Small intestine (tissue), 7 donors: ENCODE data around the gene SLC6A8. TPM values are rescaled to one million over a fixed set of nuclear protein-coding genes. Genes with fewer than 3 reads are reported as not detected.
"Not testable (repeated sequence)": the region's sequence is repeated elsewhere in the genome, so short reads cannot be mapped to it uniquely, and the experiment has no call there.

Experiments
- DNase-seq, 2 donors: peaks; one replicate each; pipeline versions ENCODE4 v3.0.0 to v3.0.0-alpha.2; 2013
- FAIRE-seq: peaks from 2 replicates; lab custom pipeline; 2012; peaks lifted over from hg19 to GRCh38; lab: Jason Lieb, UNC
- H3K27ac ChIP-seq, 3 donors: one replicate each; pipeline ENCODE4 v1.5.1; 2013; ENCODE audit warnings: low read length in 2 of 3, mild to moderate bottlenecking in 2 of 3, control low read depth in 1 of 3, inconsistent platforms in 1 of 3, low read depth in 1 of 3, moderate library complexity in 1 of 3
- H3K27me3 ChIP-seq, 3 donors: one replicate each; pipeline ENCODE4 v1.6.1; 2013; ENCODE audit warnings: low read length in 3 of 3, inconsistent platforms in 1 of 3; ENCODE audit not compliant: control insufficient read depth in 3 of 3, insufficient read depth in 3 of 3
- H3K36me3 ChIP-seq, 3 donors: one replicate each; pipeline ENCODE4 v1.6.1; 2013; ENCODE audit warnings: low read length in 3 of 3, inconsistent platforms in 1 of 3, low read depth in 1 of 3, mild to moderate bottlenecking in 1 of 3, moderate library complexity in 1 of 3; ENCODE audit not compliant: control insufficient read depth in 3 of 3, insufficient read depth in 2 of 3
- H3K4me1 ChIP-seq, 3 donors: one replicate each; pipeline ENCODE4 v1.6.1; 2013; ENCODE audit warnings: low read length in 2 of 3, inconsistent platforms in 1 of 3, low read depth in 1 of 3, mild to moderate bottlenecking in 1 of 3, moderate library complexity in 1 of 3; ENCODE audit not compliant: control insufficient read depth in 3 of 3, insufficient read depth in 2 of 3
- H3K4me3 ChIP-seq, 3 donors: one replicate each; pipeline ENCODE4 v1.5.1; 2013; ENCODE audit warnings: low read length in 3 of 3, control low read depth in 1 of 3, inconsistent platforms in 1 of 3, low read depth in 1 of 3, mild to moderate bottlenecking in 1 of 3, moderate library complexity in 1 of 3
- H3K9me3 ChIP-seq, 2 donors: one replicate each; pipeline ENCODE4 v1.6.1; 2013; ENCODE audit warnings: low read depth in 1 of 2, low read length in 1 of 2; ENCODE audit not compliant: control insufficient read depth in 2 of 2, insufficient read depth in 1 of 2
- WGBS, 3 donors: extraction: QIAGEN DNeasy Blood & Tissue Kit; methylation state at CpG; one replicate each; pipeline ENCODE4 v1.1.7; 2013; 5-methylcytosine and 5-hydroxymethylcytosine counted together
- polyA plus RNA-seq, 4 donors: library from polyadenylated mRNA; stranded (reverse) in 3 of 4; unstranded in 1 of 4; fragments of 200-250 nt in 3 of 4; fragments of 120-200 nt in 1 of 4; gene quantifications; one replicate each; pipeline versions ENCODE4 v1.2.1 to v1.2.3, GENCODE V29; 2013
- donor health status: healthy with polysubstance abuse.
- donor health status: control.
- donor health status: control.
- donor health status: Bipolar disorder and iron deficiency.
- donor health status: healthy.

The SLC6A8 gene
- polyA plus RNA-seq, 4 donors = 34.0 to 140 (median 59.2) TPM

DNA sequence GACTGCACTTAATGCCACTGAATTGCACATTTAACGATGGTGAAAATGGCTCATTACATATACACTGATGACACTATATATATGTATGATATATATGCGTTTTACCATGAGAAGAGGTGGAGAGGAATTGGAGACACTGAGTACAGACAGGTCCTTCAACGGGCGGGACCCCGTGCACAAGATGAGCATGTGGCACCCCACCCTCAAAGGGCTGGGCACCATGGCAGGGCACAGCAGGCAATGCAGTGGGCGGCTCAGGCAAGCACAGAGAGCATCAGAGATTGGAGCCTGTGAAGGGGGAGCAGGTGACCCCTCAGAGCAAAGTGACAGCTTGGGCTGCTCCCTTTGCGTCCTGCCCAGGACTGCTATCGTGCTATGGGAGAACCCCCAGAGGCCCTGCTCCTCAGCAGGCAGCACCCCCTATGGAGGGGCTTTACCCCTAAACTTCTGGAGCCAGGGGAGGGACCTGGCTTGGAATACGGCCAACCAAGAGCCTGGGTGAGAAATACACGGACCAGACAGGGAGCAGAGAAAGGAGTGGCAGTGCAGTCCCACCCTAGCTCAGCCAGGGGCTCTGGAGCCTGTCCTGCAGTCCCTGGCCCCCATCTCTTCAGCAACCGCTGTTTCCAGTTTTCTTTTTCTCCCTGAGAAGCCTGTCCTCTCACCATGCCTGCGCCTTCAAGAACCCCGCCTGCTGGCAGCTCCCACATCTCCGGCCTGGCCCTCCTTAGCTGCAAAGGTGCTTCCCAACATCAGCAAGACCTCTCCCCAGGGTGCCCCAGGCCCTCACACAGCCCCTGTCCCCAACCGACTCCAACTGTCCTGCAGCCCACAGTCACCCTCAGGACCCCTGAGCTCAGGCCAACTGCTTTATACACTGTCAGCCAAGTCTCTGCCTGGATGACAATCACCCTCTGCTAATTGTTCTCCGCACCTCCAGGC is 10.5 kb downstream of the SLC6A8 start:
- H3K9me3 ChIP-seq = no peaks in the 10 kb centered on the region
- WGBS, 3 donors = 81 to 89% (median 85%) methylated on average over 12 to 14 of the region's 16 CpGs
- H3K4me1 ChIP-seq = peaks cover 0 to 35% (median 0%) of the 10 kb centered on the region in 3 donors
- no peaks in the 10 kb centered on the region for H3K27me3 ChIP-seq
- DNase-seq (no peak), FAIRE-seq (no peak)
- H3K4me3 ChIP-seq = no peak overlapping the region
- H3K27ac ChIP-seq = peak overlapping the region; percentile 69 to 94 (median 77)
- H3K36me3 ChIP-seq = peaks cover 0 to 90% (median 0%) of the 10 kb centered on the region in 3 donors

DNA sequence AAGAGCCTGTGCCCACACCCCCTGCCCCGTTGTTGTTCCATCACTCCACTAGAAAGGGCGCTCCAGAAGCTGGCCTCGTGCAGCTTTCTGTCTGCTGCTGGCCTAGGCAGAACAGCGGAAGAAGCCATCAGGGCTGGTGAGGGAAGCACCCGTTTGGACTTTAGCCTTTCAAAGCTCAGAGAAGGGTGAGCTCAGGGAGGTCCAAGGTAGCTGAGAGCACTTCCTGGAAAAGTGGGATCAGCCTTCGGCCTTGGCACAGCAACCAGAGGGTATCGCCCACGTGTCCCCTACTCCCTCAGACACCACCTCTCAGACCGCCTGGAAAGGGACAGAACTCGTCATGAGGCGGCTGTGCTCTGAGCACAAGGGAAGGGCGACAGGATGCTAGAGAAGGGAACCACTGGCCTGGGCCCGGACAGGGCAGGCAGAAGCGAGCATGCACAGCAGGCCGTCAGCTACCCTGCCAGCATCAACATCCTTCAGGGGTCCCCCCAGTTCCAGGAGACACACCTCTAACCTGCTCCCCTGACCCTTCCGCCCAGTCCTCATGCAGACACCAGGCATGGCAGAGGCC is 11.6 kb downstream of the SLC6A8 start:
- not testable (repeated sequence) for H3K27me3 ChIP-seq, H3K4me3 ChIP-seq, H3K9me3 ChIP-seq
- H3K36me3 ChIP-seq = peaks cover 0 to 90% (median 6%) of the 10 kb centered on the region in 3 donors
- WGBS, 3 donors = 29 to 63% (median 62%) methylated on average over 8 to 16 of the region's 16 CpGs
- FAIRE-seq = peak; percentile 55
- H3K4me1 ChIP-seq = peaks cover 0 to 39% (median 0%) of the 10 kb centered on the region in 3 donors
- peak overlapping the region; percentile 80 to 94 (median 93) for H3K27ac ChIP-seq
- DNase-seq = peak; percentile 85 to 94

DNA sequence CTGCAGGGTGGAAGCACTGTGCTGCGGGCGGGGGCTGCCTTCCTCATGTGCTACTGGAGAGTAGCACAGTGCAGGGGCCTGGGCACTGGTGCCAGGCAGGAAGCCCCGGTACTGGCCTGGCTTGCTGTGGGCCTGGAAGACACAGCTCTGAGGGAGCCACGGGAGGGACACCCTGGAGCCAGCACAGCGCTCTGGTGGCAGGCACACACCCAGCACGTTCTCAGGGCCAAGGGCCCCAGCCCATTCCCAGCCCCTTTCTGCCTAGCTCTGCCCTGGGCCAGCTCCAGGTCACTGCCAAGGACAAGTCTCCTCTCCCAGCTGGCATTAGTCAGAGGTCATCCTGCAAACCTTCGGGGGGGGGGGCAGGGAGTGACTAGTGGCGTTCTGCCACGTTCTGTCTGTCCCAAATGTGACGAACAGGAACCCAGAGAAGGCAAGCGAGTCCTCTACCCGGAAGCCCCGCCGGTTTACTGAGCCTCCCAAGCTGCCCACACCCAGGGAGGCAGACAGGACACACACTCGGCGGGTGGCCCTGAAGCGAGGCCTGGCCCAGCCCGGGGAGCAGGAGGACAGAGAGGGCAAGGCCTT is 12.2 kb downstream of the SLC6A8 start:
- peak overlapping the region; percentile 80 to 94 (median 93) for H3K27ac ChIP-seq
- DNase-seq = peak in 1 of 2 donors; percentile 74

DNA sequence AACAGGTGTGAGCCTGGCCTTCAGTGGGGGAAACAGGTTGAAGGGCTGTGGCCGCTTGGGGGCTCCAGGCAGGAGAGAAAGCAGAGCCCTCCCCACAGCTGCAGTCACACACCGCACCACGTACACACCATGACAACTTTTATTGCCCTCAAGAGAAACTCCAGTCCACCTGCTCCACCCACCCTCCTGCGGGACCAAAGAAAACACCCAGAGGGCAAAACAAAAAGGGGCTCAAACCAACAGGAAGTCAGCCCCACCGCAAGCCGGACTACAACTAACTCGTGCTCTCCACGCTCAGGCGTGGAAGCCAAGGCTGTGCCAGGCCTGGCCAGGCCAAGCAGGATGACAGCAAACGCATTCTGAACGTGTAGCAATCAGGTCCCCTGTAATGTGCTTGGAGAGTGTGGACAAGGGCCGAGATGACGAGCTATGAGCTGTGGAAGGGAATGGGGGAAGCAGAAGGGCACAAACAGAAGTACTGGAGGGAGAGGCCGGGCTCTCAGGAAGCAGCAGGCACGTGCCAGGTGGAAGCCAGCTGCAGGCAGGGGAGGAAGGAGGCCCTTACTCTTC is 12.7 kb downstream of the SLC6A8 start:
- no peak for FAIRE-seq
- no peak for DNase-seq
- Histone ChIP-seq H3K4me3 (no peak overlapping the region), H3K27ac (peak overlapping the region; percentile 80 to 94 (median 93)), H3K4me1 (peaks cover 0 to 39% (median 0%) of the 10 kb centered on the region in 3 donors), H3K9me3 (no peaks in the 10 kb centered on the region), H3K27me3 (no peaks in the 10 kb centered on the region), H3K36me3 (peaks cover 0 to 94% (median 6%) of the 10 kb centered on the region in 3 donors)
- 46 to 55% (median 54%) methylated on average over 11 to 15 of the region's 15 CpGs for WGBS, 3 donors

More for the DNA sequence above, 12.2 kb downstream of the SLC6A8 start:
- Histone ChIP-seq H3K4me1 (peaks cover 0 to 39% (median 0%) of the 10 kb centered on the region in 3 donors), H3K36me3 (peaks cover 0 to 91% (median 6%) of the 10 kb centered on the region in 3 donors)
- FAIRE-seq, H3K4me3 ChIP-seq, H3K9me3 ChIP-seq, H3K27me3 ChIP-seq: not testable (repeated sequence)
- 31 to 67% (median 56%) methylated on average over 5 to 18 of the region's 18 CpGs for WGBS, 3 donors

DNA sequence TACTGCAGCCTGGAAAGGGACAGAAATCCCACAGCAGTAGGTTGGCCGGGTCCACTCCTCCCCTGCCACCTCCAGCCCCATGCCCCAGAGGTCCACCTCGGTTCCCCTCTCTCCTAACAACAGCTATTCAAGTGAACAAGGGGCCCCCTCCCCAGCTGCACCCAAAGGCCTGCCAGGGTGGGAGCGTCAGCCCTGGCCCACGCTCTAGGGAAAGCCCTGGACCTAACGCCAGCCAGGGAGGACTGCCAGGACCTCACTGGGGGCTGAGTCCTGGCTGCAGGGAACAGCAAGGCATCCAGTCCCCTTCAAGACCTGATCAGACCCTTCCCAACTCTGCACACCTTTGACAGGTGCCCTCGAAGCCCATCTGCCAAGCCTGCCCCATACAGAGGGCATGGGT is 13.2 kb downstream of the SLC6A8 start:
- FAIRE-seq (no peak), DNase-seq (no peak)
- peak overlapping the region; percentile 80 to 94 (median 93) for H3K27ac ChIP-seq
- no peaks in the 10 kb centered on the region for H3K9me3 ChIP-seq
- H3K4me1 ChIP-seq = peaks cover 0 to 39% (median 0%) of the 10 kb centered on the region in 3 donors
- no peak overlapping the region for H3K4me3 ChIP-seq
- H3K36me3 ChIP-seq = peaks cover 0 to 94% (median 6%) of the 10 kb centered on the region in 3 donors
- 63 to 94% (median 69%) methylated on average over 3 to 6 of the region's 6 CpGs for WGBS, 3 donors
- H3K27me3 ChIP-seq = no peaks in the 10 kb centered on the region

DNA sequence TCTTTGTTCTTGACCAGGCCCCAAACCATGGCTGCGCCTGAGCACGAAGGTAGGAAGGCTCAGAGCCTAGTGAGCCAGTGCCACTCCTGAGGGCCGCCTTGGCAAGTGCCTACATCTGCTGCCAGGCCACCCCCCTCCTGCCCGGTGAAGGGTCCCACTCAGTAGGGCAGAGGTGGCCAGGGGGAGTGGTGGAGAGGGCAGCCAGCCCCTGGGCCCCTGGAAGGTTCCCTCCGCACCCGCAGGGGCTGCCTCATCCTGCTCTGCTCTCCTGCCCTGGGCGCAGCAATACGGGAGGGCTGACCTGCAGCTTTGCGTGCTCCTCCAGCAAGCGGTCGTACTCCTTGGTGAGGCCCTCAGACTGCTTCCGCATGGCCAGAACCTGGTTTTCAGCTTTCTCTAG is 14.0 kb downstream of the SLC6A8 start:
- Histone ChIP-seq H3K4me3 (no peak overlapping the region), H3K27me3 (no peaks in the 10 kb centered on the region), H3K36me3 (peaks cover 0 to 93% (median 6%) of the 10 kb centered on the region in 3 donors), H3K27ac (no peak overlapping the region), H3K9me3 (no peaks in the 10 kb centered on the region), H3K4me1 (peaks cover 0 to 39% (median 0%) of the 10 kb centered on the region in 3 donors)
- DNase-seq (no peak), FAIRE-seq (no peak)
- WGBS, 3 donors = 88 to 96% (median 94%) methylated on average over 11 to 12 of the region's 12 CpGs

DNA sequence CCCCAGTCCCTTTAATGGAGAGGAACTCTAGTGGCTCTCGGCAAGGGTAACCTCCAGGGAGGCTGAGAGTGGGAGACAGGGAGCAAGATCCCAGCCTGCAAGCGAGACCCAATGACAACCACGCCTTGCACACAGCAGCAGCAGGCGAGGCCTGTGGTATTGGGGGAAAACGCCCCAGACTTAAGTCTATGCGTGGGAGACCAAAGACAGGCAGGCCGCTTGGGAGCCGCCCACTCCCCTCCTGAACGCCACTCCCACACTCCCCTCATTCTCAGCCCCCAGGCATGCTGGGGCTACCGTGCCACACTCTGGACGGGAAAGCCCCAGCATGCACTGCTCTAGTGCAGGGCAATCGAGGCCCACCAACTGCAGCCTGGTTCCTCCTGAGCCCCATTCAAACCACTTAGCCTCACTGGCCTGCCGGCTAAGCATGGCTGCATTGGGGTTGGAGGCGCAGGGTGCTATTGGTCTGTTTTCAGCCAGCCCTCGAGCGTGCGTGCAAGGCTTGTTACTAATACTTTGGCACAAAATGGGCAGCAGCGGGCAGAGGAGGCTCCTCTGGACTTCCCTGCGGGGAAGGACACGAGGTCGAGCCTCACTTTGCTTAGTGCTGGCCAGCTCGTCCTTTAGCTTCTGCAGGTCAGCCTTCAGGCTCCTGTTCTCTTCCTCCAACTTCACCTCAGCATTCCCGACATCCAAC is 14.8 kb downstream of the SLC6A8 start:
- Histone ChIP-seq H3K27ac (peak overlapping the region in 1 of 3 donors; percentile 40), H3K4me1 (peaks cover 0 to 39% (median 0%) of the 10 kb centered on the region in 3 donors), H3K36me3 (peaks cover 0 to 93% (median 6%) of the 10 kb centered on the region in 3 donors), H3K4me3 (no peak overlapping the region), H3K27me3 (no peaks in the 10 kb centered on the region), H3K9me3 (no peaks in the 10 kb centered on the region)
- DNase-seq (no peak), FAIRE-seq (no peak)
- WGBS, 3 donors = 72 to 84% (median 78%) methylated on average over 17 to 23 of the region's 23 CpGs
